AG09319 (cell line): ENCODE data around the gene KIF2B.

Experiments
- DNase-seq: peaks from one replicate; pipeline ENCODE4 v3.0.0-alpha.2; 2010; ENCODE audit warnings: low read depth; ENCODE audit errors: extremely low read depth
- TF ChIP-seq, protein P1 (sequence below): IDR thresholded peaks from 2 replicates; pipeline ENCODE4 v1.5.1; 2011; ENCODE audit warnings: low read depth, mild to moderate bottlenecking, inconsistent platforms, low read length, moderate library complexity

Gene KIF2B

GRCh38 chr17:53797501-53797900 is 25.2 kb upstream of the KIF2B start:
- DNase-seq = no peak
- TF ChIP-seq, protein P1, sequence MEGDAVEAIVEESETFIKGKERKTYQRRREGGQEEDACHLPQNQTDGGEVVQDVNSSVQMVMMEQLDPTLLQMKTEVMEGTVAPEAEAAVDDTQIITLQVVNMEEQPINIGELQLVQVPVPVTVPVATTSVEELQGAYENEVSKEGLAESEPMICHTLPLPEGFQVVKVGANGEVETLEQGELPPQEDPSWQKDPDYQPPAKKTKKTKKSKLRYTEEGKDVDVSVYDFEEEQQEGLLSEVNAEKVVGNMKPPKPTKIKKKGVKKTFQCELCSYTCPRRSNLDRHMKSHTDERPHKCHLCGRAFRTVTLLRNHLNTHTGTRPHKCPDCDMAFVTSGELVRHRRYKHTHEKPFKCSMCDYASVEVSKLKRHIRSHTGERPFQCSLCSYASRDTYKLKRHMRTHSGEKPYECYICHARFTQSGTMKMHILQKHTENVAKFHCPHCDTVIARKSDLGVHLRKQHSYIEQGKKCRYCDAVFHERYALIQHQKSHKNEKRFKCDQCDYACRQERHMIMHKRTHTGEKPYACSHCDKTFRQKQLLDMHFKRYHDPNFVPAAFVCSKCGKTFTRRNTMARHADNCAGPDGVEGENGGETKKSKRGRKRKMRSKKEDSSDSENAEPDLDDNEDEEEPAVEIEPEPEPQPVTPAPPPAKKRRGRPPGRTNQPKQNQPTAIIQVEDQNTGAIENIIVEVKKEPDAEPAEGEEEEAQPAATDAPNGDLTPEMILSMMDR = no peak

DNA sequence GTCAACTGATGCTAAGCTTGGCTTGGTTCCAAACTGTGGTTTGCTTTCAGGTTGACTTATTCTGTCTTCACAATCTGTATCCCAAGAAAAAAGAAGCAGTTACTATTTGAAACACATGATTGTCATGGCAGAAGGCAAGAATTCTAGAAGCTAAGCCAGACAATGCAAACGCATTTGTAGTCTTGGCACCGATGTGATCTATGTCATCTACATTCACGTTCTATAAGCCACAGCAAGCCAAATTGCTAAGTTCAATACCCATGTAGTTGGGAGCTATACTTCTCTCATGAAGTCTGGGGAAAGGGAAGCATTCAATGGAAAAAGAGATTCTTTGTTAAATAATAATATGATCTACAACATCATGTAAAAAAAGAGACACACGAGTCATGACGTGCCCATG is 18.3 kb upstream of the KIF2B start:
- TF ChIP-seq, protein P1 = no peak
- DNase-seq = no peak

DNA sequence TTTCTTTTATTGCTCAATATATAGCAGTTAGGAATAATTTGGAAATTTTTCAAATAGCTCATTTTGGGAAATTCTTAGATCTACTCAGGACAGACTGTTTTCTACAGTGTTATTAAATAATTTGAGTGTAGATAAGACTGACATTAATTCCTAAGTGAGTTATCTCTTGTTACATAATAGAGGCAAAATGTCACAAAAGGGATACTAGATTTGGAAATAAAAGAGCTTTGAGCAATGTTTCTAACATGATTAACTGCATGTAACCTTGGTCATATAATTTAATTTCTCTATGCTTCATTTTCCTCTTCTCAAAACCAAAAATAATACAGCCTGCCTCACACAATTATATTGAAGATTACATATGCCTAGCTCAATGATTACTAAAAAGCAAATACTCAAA is 16.3 kb upstream of the KIF2B start:
- DNase-seq = no peak
- TF ChIP-seq, protein P1 = no peak

DNA sequence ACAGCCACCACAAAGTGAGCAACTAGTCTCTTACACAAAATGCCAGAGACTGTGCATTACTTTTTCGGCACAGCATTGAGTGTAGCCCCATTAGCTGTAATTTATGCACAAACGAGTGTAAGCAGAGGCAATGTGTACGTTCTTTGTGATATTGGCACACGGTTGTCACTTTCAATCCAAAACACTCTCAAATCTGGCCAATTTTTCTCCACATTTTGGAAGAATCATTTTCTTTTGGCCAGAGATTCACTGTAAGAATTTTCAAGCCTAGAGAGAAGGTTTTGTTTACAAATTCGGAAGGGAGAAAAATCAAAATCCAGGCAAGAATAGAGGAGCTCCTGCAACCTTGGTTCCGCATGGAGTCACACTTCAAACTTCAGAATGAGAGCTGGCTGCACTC is 15.4 kb upstream of the KIF2B start:
- DNase-seq = no peak
- TF ChIP-seq, protein P1 = no peak

DNA sequence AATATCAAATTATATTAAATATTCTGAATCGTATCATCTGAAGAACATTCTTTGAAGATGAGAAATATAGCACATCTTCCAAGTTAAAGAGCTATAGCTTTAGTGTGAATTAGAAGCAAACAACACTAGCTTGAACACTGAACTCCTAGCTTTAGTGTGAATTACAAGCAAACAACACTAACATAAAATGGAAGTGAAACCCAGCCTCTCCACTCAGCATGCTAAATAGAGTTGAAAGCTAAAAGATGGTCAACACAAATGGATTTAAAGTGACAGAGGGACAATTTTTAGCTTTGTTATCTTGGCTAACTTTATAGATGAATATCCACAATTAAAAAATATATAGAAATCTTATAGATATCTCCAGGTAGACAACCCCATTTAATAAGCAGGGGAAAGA is 4.5 kb upstream of the KIF2B start:
- TF ChIP-seq, protein P1 = no peak
- DNase-seq = no peak

- DNase-seq = no peak
- TF ChIP-seq, protein P1 = no peak
Measured at GRCh38 chr17:53818929-53819328, 3.8 kb upstream of the KIF2B start.

DNA sequence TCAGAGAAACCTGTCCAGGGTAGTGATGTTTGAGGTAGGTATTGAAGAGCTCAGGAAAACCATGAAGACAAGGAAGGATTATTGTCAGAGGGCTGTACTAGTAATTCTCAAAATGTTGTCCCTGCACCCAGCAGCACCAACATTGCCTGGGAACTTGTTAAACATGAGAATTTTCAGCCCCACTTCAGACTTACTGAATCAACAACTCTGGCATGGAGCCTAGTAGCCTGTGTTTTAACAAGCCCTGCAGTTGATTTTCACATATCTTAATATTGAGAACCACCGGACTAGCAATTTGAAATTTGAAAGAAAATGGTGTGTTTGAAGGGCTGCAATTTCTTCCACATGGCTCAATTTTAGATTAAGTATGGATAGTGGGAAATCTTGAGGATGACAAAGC is 2.8 kb upstream of the KIF2B start:
- DNase-seq = no peak
- TF ChIP-seq, protein P1 = no peak
